GM06990 (cell line): ENCODE measurements around the gene CGB7.

Experiments
- DNase-seq: peaks from one replicate; pipeline ENCODE4 v3.0.0-alpha.2; 2011; ENCODE audit not compliant: insufficient read length; ENCODE audit errors: extremely low read depth
- H3K27me3 ChIP-seq: replicated peaks from 2 replicates; pipeline ENCODE4 v1.6.0; 2011; ENCODE audit warnings: low read length; ENCODE audit not compliant: control insufficient read depth, insufficient read depth
- H3K36me3 ChIP-seq: 2 replicates; pipeline ENCODE4 v1.5.1; 2011; ENCODE audit warnings: low read length; ENCODE audit not compliant: control insufficient read depth, insufficient read depth
- H3K4me3 ChIP-seq: replicated peaks from 2 replicates; pipeline ENCODE4 v1.5.1; 2011; ENCODE audit warnings: low read depth, mild to moderate bottlenecking, control low read depth, low read length
- TF ChIP-seq, protein P1 (sequence below): IDR thresholded peaks from 2 replicates; pipeline ENCODE4 v1.5.1; 2011; ENCODE audit warnings: low read length, control low read depth, mild to moderate bottlenecking, inconsistent platforms; ENCODE audit not compliant: insufficient read depth, poor library complexity, severe bottlenecking

Gene CGB7

DNA sequence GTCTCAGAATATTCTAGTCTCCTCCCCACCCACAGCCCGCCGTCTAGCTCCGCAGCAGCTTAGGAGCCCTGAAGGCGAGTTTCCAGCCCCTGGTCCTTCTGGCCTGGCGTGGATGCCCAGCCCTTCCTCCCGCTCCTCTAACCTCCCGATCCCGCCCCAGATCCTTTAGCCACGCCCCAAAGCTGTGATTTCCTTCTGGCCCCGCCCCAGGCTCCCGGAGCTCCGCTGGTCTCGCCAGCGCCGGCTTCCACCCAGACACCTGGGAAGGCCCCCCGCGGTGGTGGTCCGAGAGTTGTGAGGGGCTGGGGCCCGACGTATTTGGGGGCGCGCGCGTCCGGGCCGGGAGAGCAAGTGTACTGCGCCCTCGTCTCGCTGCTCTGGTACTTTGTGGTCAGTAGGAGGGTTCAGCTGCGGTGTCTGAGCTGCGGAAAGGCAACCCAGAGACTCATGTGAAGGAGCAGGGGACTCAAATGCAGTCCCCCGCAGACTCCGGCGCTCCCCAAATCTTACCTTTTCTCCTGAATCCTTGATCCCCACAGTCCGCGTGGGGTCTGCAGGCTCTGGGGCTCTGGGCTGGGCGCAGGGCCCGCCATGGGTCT is at the start of gene CGB7:
CGB7 (minus strand) TSS at position 114 of the 599 bp plus-strand sequence. CDS start 2,374 bp downstream, outside the sequence.
- TF ChIP-seq, protein P1, sequence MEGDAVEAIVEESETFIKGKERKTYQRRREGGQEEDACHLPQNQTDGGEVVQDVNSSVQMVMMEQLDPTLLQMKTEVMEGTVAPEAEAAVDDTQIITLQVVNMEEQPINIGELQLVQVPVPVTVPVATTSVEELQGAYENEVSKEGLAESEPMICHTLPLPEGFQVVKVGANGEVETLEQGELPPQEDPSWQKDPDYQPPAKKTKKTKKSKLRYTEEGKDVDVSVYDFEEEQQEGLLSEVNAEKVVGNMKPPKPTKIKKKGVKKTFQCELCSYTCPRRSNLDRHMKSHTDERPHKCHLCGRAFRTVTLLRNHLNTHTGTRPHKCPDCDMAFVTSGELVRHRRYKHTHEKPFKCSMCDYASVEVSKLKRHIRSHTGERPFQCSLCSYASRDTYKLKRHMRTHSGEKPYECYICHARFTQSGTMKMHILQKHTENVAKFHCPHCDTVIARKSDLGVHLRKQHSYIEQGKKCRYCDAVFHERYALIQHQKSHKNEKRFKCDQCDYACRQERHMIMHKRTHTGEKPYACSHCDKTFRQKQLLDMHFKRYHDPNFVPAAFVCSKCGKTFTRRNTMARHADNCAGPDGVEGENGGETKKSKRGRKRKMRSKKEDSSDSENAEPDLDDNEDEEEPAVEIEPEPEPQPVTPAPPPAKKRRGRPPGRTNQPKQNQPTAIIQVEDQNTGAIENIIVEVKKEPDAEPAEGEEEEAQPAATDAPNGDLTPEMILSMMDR = no peak
- Histone ChIP-seq H3K36me3 (no peaks in the 10 kb centered on the region), H3K27me3 (peaks cover 4% of the 10 kb centered on the region; the same call in 1 of the 2 replicates), H3K4me3 (no peak within 1 kb of the TSS; the same call in 1 of the 2 replicates)
- no peak for DNase-seq

DNA sequence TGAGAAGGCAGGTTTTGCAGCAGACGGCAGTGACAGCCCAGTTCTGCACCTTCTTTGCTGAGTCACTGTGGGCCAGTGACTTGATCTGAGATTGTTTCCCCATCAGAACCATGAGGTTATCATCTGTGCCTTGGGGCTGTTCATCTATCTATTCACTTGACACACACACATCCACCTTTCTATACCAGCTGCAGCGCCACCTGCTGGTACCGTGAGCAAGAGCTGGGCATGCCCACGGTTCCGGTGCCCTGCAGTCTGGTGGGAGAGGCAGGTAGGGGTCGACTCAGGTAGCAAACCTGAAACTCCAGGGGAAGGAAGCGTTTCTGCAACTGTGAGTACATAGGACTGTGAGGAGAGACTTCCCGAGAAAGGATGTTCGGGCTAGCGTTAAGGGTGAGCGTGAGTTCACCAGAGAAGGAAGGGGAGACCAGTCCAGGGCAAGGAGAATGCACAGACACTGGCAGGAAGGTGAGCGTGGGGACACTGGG is 49.1 kb upstream of the CGB7 start:
- no peak for DNase-seq
- no peak overlapping the region for H3K4me3 ChIP-seq
- TF ChIP-seq, protein P1 = peak; percentile 83
- peaks cover 46% of the 10 kb centered on the region for H3K36me3 ChIP-seq
- no peaks in the 10 kb centered on the region for H3K27me3 ChIP-seq

DNA sequence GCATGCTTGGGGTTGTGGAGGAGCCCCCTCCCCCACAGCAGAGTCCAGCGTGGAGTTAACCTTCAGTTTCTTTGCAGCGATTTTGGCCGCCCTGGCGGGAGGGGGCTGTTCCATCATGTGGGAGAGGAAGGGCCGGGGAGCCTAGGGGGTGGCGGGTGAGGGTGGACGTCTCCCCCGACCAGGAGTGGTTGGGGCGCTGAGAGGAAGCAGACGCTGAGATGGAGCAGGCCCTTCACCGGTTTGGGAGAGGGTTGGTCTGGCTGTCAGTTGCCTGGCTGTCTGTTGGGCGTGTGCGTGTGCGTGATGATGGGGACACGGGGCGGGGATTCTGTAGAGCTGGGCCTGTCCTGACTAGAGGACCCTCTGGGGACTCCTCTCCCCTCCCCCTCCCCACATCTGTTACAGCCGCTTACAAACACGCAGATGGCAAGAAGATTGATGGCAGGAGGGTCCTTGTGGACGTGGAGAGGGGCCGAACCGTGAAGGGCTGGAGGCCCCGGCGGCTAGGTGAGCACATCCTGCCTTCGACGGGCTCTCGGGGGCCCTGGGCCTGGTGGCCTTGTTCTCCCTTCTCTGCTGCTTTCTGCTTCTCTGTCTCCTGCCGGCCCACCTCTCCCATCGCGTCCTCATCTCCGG is 46.8 kb upstream of the CGB7 start:
- Histone ChIP-seq H3K27me3 (no peaks in the 10 kb centered on the region), H3K36me3 (peaks cover 56% of the 10 kb centered on the region), H3K4me3 (no peak overlapping the region)
- no peak for DNase-seq
- TF ChIP-seq, protein P1 = no peak

DNA sequence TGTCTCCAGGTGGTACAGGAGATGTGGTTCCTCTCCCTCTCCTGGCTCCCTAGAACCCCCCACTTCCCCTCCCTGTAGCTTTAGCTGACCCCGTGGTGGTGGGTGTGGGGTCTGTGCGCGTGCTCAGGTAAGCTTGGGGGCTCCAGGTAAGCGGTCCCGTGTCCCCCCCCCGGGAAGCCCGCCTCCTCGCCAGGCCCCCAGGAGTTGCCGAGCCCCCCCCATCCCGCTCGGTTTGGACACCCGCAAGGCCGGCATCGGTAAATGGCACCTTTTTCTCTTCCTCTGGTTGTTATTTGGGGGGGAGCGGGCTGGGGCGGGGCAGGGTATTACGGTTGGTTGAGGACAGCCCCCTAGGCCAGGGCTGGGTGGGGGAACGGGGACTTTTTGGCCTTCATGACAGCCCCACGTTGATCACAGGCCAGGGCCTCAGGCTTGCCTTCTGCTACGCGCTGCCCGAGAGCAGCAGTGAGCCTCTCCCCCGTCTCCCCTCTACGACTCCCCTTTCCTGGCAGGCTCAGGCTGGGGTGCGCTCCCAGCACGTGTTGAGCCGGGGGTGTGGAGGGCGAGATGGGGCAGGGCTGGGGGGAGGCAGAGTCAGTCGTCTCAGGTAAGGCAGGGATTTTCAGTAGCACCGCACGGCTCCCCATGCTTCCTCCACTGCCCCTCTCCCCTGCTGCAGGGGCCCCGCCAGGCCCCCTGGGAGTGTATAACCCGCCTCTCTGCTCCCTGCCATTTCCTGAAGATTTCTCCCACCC is 46.0 kb upstream of the CGB7 start:
- DNase-seq = no peak
- peaks cover 55% of the 10 kb centered on the region for H3K36me3 ChIP-seq
- no peaks in the 10 kb centered on the region for H3K27me3 ChIP-seq
- TF ChIP-seq, protein P1 = no peak
- no peak overlapping the region for H3K4me3 ChIP-seq

DNA sequence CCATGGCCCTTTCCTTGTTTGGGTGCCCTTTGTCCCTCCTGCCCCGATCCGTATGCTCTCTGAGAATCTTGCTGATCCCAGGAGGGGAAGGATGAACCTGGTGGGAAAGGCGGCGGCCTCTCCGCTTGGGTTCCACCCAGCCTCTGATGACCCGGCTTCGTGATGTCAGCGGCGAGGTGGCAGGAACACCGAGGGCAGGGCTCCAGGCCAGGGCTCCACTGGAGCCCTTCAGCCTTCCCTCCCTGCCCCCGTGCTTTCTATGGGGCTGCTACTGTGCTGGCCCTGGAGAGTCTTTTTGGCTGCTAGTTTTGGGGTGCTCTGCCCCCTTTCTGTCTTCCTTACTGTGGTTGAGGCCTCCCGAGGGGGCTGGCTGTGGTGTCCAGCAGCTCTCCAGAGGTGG is 44.8 kb upstream of the CGB7 start:
- DNase-seq = no peak
- H3K27me3 ChIP-seq = no peaks in the 10 kb centered on the region
- peaks cover 56% of the 10 kb centered on the region for H3K36me3 ChIP-seq
- TF ChIP-seq, protein P1 = no peak
- no peak overlapping the region for H3K4me3 ChIP-seq
